WTC11 (cell line): ENCODE results near the gene MTX1.

Experiments
- CTCF ChIP-seq: fragments of 200-600 bp; IDR thresholded peaks from 2 replicates; pipeline ENCODE4 v1.8.0; 2022; ENCODE audit warnings: antibody characterized with exemption
- GABPB1 ChIP-seq: sonication (generic); formaldehyde crosslinking; IDR thresholded peaks from 2 replicates; pipeline ENCODE4 v1.8.1; 2023; ENCODE audit warnings: mild to moderate bottlenecking, missing genetic modification reagents
- ZNF232 ChIP-seq: sonication (generic); formaldehyde crosslinking; IDR thresholded peaks from 2 replicates; pipeline ENCODE4 v1.8.0; 2022; ENCODE audit warnings: mild to moderate bottlenecking, missing genetic modification reagents
- ZNF512 ChIP-seq: sonication (generic); formaldehyde crosslinking; IDR thresholded peaks from 2 replicates; pipeline ENCODE4 v1.8.1; 2022; ENCODE audit warnings: missing genetic modification reagents, borderline replicate concordance

GRCh38 chr1:155198547-155198906 is 10.0 kb upstream of the MTX1 start:
- no peak for TF ChIP-seq CTCF
- no peak for TF ChIP-seq GABPB1 (CRISPR knock-in tag)
- no peak for TF ChIP-seq ZNF232 (CRISPR knock-in tag)
- TF ChIP-seq ZNF512 (CRISPR knock-in tag), result no peak
